WTC11 (cell line): ENCODE measurements around the gene FCRL5. TPM values are rescaled to one million over a fixed set of nuclear protein-coding genes. Genes with fewer than 3 reads are reported as not detected.

Experiments
- ATAC-seq: fragments of 200-7000 bp; cut with Tn5 transposase; 2 replicates; pipeline ENCODE4 v1.10.0; 2021; ENCODE audit warnings: mild to moderate bottlenecking, moderate library complexity
- CTCF ChIA-PET: fragments of 300-600 bp; sonication (Branson Sonifier 250); formaldehyde crosslinking; loops from one replicate; lab custom pipeline; 2021; ENCODE audit warnings: antibody characterized with exemption; lab: Charles Lee
- POLR2A ChIA-PET: fragments of 350-600 bp; sonication (Branson Sonifier 250); formaldehyde crosslinking; loops from one replicate; lab custom pipeline; 2021; ENCODE audit warnings: antibody characterized with exemption; lab: Charles Lee
- DNase-seq: peaks from one replicate; pipeline ENCODE4 v3.0.0; 2021; ENCODE audit warnings: low spot score
- H3K27ac Mint-ChIP-seq: 2 replicates; pipeline ENCODE4 v1.8.0; 2021; ENCODE audit warnings: mixed read lengths
- H3K27me3 Mint-ChIP-seq: 2 replicates; pipeline ENCODE4 v1.8.0; 2021; ENCODE audit warnings: low read depth, mild to moderate bottlenecking, moderate library complexity, mixed read lengths
- H3K36me3 Mint-ChIP-seq: 2 replicates; pipeline ENCODE4 v1.8.0; 2021; ENCODE audit warnings: mixed read lengths
- H3K4me1 Mint-ChIP-seq: 2 replicates; pipeline ENCODE4 v1.8.0; 2022; ENCODE audit warnings: mixed read lengths
- H3K4me3 Mint-ChIP-seq: 2 replicates; pipeline ENCODE4 v1.8.0; 2021; ENCODE audit warnings: mild to moderate bottlenecking, moderate library complexity, mixed read lengths
- H3K9me3 Mint-ChIP-seq: 2 replicates; pipeline ENCODE4 v1.8.0; 2021; ENCODE audit warnings: mixed read lengths
- ARID4B ChIP-seq: sonication (generic); formaldehyde crosslinking; IDR thresholded peaks from 2 replicates; pipeline ENCODE4 v1.8.0; 2023; ENCODE audit warnings: missing genetic modification reagents, mild to moderate bottlenecking, borderline replicate concordance
- E2F4 ChIP-seq: sonication (generic); formaldehyde crosslinking; IDR thresholded peaks from 2 replicates; pipeline ENCODE4 v1.8.1; 2022; ENCODE audit warnings: low read depth, mild to moderate bottlenecking, moderate library complexity, missing genetic modification reagents, borderline replicate concordance
- ESRRA ChIP-seq: sonication (generic); formaldehyde crosslinking; IDR thresholded peaks from 2 replicates; pipeline ENCODE4 v1.8.1; 2022; ENCODE audit warnings: mild to moderate bottlenecking, missing genetic modification reagents, borderline replicate concordance
- ETV6 ChIP-seq: sonication (generic); formaldehyde crosslinking; IDR thresholded peaks from 2 replicates; pipeline ENCODE4 v1.8.1; 2022; ENCODE audit warnings: mild to moderate bottlenecking, missing genetic modification reagents
- FOXJ3 ChIP-seq: sonication (generic); formaldehyde crosslinking; IDR thresholded peaks from 2 replicates; pipeline ENCODE4 v1.9.0; 2021; ENCODE audit warnings: missing genetic modification reagents, mild to moderate bottlenecking, borderline replicate concordance
- FOXP1 ChIP-seq: sonication (generic); formaldehyde crosslinking; IDR thresholded peaks from 2 replicates; pipeline ENCODE4 v1.8.0; 2022; ENCODE audit warnings: missing genetic modification reagents, mild to moderate bottlenecking, moderate library complexity, borderline replicate concordance
- GABPB1 ChIP-seq: sonication (generic); formaldehyde crosslinking; IDR thresholded peaks from 2 replicates; pipeline ENCODE4 v1.8.1; 2023; ENCODE audit warnings: mild to moderate bottlenecking, missing genetic modification reagents
- GRHL2 ChIP-seq: fragments of 250-450 bp; sonication (Bioruptor Pico); IDR thresholded peaks from 2 replicates; pipeline ENCODE4 v1.8.0; 2022; ENCODE audit warnings: mild to moderate bottlenecking, moderate library complexity; ENCODE audit not compliant: insufficient replicate concordance, severe bottlenecking
- IRF2 ChIP-seq: sonication (generic); formaldehyde crosslinking; IDR thresholded peaks from 2 replicates; pipeline ENCODE4 v1.8.0; 2022; ENCODE audit warnings: low read depth, missing genetic modification reagents, borderline replicate concordance
- JUN ChIP-seq: sonication (generic); formaldehyde crosslinking; IDR thresholded peaks from 2 replicates; pipeline ENCODE4 v1.8.0; 2023; ENCODE audit warnings: mild to moderate bottlenecking, missing genetic modification reagents
- NFATC4 ChIP-seq: fragments of 250-450 bp; sonication (Bioruptor Pico); IDR thresholded peaks from 2 replicates; pipeline ENCODE4 v1.9.0; 2021; ENCODE audit warnings: mild to moderate bottlenecking
- NFE2L1 ChIP-seq: sonication (generic); formaldehyde crosslinking; IDR thresholded peaks from 2 replicates; pipeline ENCODE4 v1.8.1; 2023; ENCODE audit warnings: missing genetic modification reagents
- NFYB ChIP-seq: sonication (generic); formaldehyde crosslinking; conservative IDR thresholded peaks from 2 replicates; pipeline ENCODE4 v1.8.0; 2022; ENCODE audit warnings: low read depth, missing genetic modification reagents
- SMAD3 ChIP-seq: sonication (generic); formaldehyde crosslinking; IDR thresholded peaks from 2 replicates; pipeline ENCODE4 v1.8.0; 2022; ENCODE audit warnings: missing genetic modification reagents, mild to moderate bottlenecking, borderline replicate concordance
- TEAD1 ChIP-seq: sonication (generic); formaldehyde crosslinking; IDR thresholded peaks from 2 replicates; pipeline ENCODE4 v1.8.0; 2022; ENCODE audit warnings: mild to moderate bottlenecking, missing genetic modification reagents
- ZBTB21 ChIP-seq: sonication (generic); formaldehyde crosslinking; IDR thresholded peaks from 2 replicates; pipeline ENCODE4 v1.8.1; 2023; ENCODE audit warnings: mild to moderate bottlenecking, missing genetic modification reagents, borderline replicate concordance
- ZNF263 ChIP-seq: sonication (generic); formaldehyde crosslinking; IDR thresholded peaks from 2 replicates; pipeline ENCODE4 v1.8.1; 2022; ENCODE audit warnings: low read depth, mild to moderate bottlenecking, moderate library complexity, missing genetic modification reagents
- ZNF396 ChIP-seq: fragments of 250-450 bp; sonication (Bioruptor Pico); IDR thresholded peaks from 2 replicates; pipeline ENCODE4 v1.8.0; 2021; ENCODE audit warnings: mild to moderate bottlenecking, moderate library complexity, borderline replicate concordance
- total RNA-seq: library from RNA; stranded (reverse); gene quantifications from 3 replicates; pipeline ENCODE4 v1.2.3, GENCODE V29; 2021
- TF ChIP-seq, protein P1 (sequence below): sonication (generic); formaldehyde crosslinking; IDR thresholded peaks from 2 replicates; pipeline ENCODE4 v1.8.1; 2022; ENCODE audit warnings: low read depth, missing genetic modification reagents, borderline replicate concordance
- TF ChIP-seq, protein P2 (sequence below): sonication (generic); formaldehyde crosslinking; conservative IDR thresholded peaks from 2 replicates; pipeline ENCODE4 v1.8.1; 2022; ENCODE audit warnings: mild to moderate bottlenecking, missing genetic modification reagents
- TF ChIP-seq, protein P3 (sequence below): fragments of 200-600 bp; IDR thresholded peaks from 2 replicates; pipeline ENCODE4 v1.8.0; 2022; ENCODE audit warnings: antibody characterized with exemption
- TF ChIP-seq, protein P4 (sequence below): sonication (generic); formaldehyde crosslinking; IDR thresholded peaks from 2 replicates; pipeline ENCODE4 v1.8.1; 2023; ENCODE audit warnings: mild to moderate bottlenecking, missing genetic modification reagents
- TF ChIP-seq, protein P5 (sequence below): sonication (generic); formaldehyde crosslinking; IDR thresholded peaks from 2 replicates; pipeline ENCODE4 v1.8.0; 2022; ENCODE audit warnings: mild to moderate bottlenecking, missing genetic modification reagents

FCRL5 gene
- total RNA-seq, 1 experiment from 2014 or later, result 0.70 TPM

- TF ChIP-seq ARID4B (CRISPR knock-in tag) (no peak), NFE2L1 (CRISPR knock-in tag) (no peak), SMAD3 (CRISPR knock-in tag) (no peak), ZNF396 (CRISPR knock-in tag) (no peak), GRHL2 (CRISPR knock-in tag) (no peak), NFATC4 (CRISPR knock-in tag) (no peak), TEAD1 (CRISPR knock-in tag) (no peak), E2F4 (no peak), GABPB1 (no peak), ZNF263 (CRISPR knock-in tag) (no peak), ETV6 (CRISPR knock-in tag) (no peak)
- TF ChIP-seq, protein P1, sequence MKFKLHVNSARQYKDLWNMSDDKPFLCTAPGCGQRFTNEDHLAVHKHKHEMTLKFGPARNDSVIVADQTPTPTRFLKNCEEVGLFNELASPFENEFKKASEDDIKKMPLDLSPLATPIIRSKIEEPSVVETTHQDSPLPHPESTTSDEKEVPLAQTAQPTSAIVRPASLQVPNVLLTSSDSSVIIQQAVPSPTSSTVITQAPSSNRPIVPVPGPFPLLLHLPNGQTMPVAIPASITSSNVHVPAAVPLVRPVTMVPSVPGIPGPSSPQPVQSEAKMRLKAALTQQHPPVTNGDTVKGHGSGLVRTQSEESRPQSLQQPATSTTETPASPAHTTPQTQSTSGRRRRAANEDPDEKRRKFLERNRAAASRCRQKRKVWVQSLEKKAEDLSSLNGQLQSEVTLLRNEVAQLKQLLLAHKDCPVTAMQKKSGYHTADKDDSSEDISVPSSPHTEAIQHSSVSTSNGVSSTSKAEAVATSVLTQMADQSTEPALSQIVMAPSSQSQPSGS (CRISPR knock-in tag), result no peak
- TF ChIP-seq, protein P2, sequence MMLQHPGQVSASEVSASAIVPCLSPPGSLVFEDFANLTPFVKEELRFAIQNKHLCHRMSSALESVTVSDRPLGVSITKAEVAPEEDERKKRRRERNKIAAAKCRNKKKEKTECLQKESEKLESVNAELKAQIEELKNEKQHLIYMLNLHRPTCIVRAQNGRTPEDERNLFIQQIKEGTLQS, result no peak
- TF ChIP-seq, all 79 proteins: peak for 0
Measured at GRCh38 chr1:157499521-157499920, 52.8 kb downstream of the FCRL5 start (continued).

DNA sequence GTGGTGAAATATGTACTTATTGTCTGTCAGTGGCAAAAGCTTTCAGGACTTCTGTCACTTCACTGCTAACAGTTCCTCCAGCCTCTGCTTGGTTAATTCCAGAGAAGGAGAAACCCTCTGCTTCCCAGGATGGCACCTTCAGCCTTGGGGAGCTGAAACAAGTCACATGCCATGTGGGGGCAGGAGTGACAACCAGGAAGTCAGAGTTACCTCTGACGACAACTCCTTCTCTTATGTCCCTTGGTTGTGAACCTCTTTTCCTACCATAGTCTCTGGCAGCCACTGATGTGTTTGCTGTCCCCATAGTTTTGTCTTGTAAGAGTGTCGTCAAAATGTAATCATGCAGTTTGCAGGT lies 53.6 kb downstream of the FCRL5 start:
- no peak for ATAC-seq
- CTCF ChIA-PET, result no interaction called here

More for the DNA sequence above, 53.6 kb downstream of the FCRL5 start:
- H3K27ac Mint-ChIP-seq, result no peak overlapping the region
- H3K9me3 Mint-ChIP-seq, result peaks cover 5% of the 10 kb centered on the region; the same call in 1 of the 2 replicates
- no peak overlapping the region for H3K4me3 Mint-ChIP-seq
- no peaks in the 10 kb centered on the region for H3K27me3 Mint-ChIP-seq
- no peak for DNase-seq
- POLR2A ChIA-PET, result no interaction called here
- H3K4me1 Mint-ChIP-seq, result peaks cover 14% of the 10 kb centered on the region
- H3K36me3 Mint-ChIP-seq, result peaks cover 3% of the 10 kb centered on the region; the same call in 1 of the 2 replicates
- TF ChIP-seq ESRRA (CRISPR knock-in tag), result no peak
- TF ChIP-seq IRF2 (CRISPR knock-in tag), result no peak
- TF ChIP-seq, protein P3, sequence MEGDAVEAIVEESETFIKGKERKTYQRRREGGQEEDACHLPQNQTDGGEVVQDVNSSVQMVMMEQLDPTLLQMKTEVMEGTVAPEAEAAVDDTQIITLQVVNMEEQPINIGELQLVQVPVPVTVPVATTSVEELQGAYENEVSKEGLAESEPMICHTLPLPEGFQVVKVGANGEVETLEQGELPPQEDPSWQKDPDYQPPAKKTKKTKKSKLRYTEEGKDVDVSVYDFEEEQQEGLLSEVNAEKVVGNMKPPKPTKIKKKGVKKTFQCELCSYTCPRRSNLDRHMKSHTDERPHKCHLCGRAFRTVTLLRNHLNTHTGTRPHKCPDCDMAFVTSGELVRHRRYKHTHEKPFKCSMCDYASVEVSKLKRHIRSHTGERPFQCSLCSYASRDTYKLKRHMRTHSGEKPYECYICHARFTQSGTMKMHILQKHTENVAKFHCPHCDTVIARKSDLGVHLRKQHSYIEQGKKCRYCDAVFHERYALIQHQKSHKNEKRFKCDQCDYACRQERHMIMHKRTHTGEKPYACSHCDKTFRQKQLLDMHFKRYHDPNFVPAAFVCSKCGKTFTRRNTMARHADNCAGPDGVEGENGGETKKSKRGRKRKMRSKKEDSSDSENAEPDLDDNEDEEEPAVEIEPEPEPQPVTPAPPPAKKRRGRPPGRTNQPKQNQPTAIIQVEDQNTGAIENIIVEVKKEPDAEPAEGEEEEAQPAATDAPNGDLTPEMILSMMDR, result no peak
- TF ChIP-seq JUN, result no peak
- no peak for TF ChIP-seq NFYB (CRISPR knock-in tag)
- no peak for TF ChIP-seq FOXJ3
- TF ChIP-seq FOXP1, result no peak
- TF ChIP-seq, protein P4, sequence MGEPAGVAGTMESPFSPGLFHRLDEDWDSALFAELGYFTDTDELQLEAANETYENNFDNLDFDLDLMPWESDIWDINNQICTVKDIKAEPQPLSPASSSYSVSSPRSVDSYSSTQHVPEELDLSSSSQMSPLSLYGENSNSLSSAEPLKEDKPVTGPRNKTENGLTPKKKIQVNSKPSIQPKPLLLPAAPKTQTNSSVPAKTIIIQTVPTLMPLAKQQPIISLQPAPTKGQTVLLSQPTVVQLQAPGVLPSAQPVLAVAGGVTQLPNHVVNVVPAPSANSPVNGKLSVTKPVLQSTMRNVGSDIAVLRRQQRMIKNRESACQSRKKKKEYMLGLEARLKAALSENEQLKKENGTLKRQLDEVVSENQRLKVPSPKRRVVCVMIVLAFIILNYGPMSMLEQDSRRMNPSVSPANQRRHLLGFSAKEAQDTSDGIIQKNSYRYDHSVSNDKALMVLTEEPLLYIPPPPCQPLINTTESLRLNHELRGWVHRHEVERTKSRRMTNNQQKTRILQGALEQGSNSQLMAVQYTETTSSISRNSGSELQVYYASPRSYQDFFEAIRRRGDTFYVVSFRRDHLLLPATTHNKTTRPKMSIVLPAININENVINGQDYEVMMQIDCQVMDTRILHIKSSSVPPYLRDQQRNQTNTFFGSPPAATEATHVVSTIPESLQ (CRISPR knock-in tag), result no peak
- TF ChIP-seq, protein P5, sequence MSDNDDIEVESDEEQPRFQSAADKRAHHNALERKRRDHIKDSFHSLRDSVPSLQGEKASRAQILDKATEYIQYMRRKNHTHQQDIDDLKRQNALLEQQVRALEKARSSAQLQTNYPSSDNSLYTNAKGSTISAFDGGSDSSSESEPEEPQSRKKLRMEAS (CRISPR knock-in tag), result no peak
- TF ChIP-seq ZBTB21 (CRISPR knock-in tag), result no peak
- TF ChIP-seq GRHL2 (CRISPR knock-in tag), result no peak
